Germinal center (tissue), 1 donor: Measurements from ENCODE around the gene CHSY1.

ENCODE experiments used
- DNase-seq: peaks from one replicate; pipeline ENCODE4 v3.0.0; 2012; ENCODE audit warnings: mixed read lengths, low spot score

The CHSY1 gene

GRCh38 chr15:101267320-101268104, 15.7 kb upstream of the CHSY1 start:
- DNase-seq, result no peak

GRCh38 chr15:101266787-101267186, 14.9 kb upstream of the CHSY1 start:
- DNase-seq, result no peak

GRCh38 chr15:101266034-101266433, 14.2 kb upstream of the CHSY1 start:
- no peak for DNase-seq

GRCh38 chr15:101264911-101265641, 13.2 kb upstream of the CHSY1 start:
- no peak for DNase-seq

- DNase-seq, result no peak
Measured at GRCh38 chr15:101264011-101264410, 12.2 kb upstream of the CHSY1 start.

- DNase-seq, result no peak
Measured at GRCh38 chr15:101262551-101262950, 10.7 kb upstream of the CHSY1 start.

GRCh38 chr15:101258238-101259144, 6.6 kb upstream of the CHSY1 start:
- DNase-seq, result peak; percentile 38

GRCh38 chr15:101256757-101257156, 4.9 kb upstream of the CHSY1 start:
- no peak for DNase-seq

GRCh38 chr15:101255615-101256241, 3.9 kb upstream of the CHSY1 start:
- DNase-seq, result no peak

GRCh38 chr15:101255051-101255395, 3.2 kb upstream of the CHSY1 start:
- DNase-seq, result no peak

- no peak for DNase-seq
Measured at GRCh38 chr15:101254157-101255050, 2.6 kb upstream of the CHSY1 start.

- DNase-seq, result no peak
Measured at GRCh38 chr15:101252836-101253235, 988 bp upstream of the CHSY1 start.

- DNase-seq, result peak; percentile 71
Measured at GRCh38 chr15:101250873-101251829, 697 bp downstream of the CHSY1 start.

- DNase-seq, result no peak
Measured at GRCh38 chr15:101250341-101250831, 1.5 kb downstream of the CHSY1 start.

- no peak for DNase-seq
Measured at GRCh38 chr15:101248274-101248673, 3.6 kb downstream of the CHSY1 start.

GRCh38 chr15:101246824-101247745, 4.8 kb downstream of the CHSY1 start:
- no peak for DNase-seq

- DNase-seq, result peak; percentile 39
Measured at GRCh38 chr15:101246391-101246790, 5.5 kb downstream of the CHSY1 start.

GRCh38 chr15:101244889-101245668, 6.8 kb downstream of the CHSY1 start:
- DNase-seq, result no peak
